Suppressor macrophage treated with lipopolysaccharide for 1 hour (primary cell): ENCODE data around the gene STX8.
"Not testable (repeated sequence)": the region's sequence is repeated elsewhere in the genome, so short reads cannot be mapped to it uniquely, and the experiment has no call there.

Source experiments
- DNase-seq, 3 donors: peaks; one replicate each; pipeline ENCODE4 v3.0.0-alpha.2; 2020 to 2022

Gene STX8

GRCh38 chr17:9575381-9576101 is at the start of gene STX8:
STX8 (minus strand) TSS chr17:9575820; CDS start chr17:9575808, 12 bp downstream.
- peak; percentile 90 to 96 (median 93) for DNase-seq

- DNase-seq: no peak
These were observed 47.3 kb upstream of the STX8 start for GRCh38 chr17:9622961-9623360.

- peak in 2 of 3 donors; percentile 2 to 3 for DNase-seq
These were observed 39.9 kb upstream of the STX8 start for GRCh38 chr17:9615486-9615885.

GRCh38 chr17:9612006-9612405 is 36.4 kb upstream of the STX8 start:
- DNase-seq: no peak

GRCh38 chr17:9611557-9611956 is 35.9 kb upstream of the STX8 start:
- no peak for DNase-seq

GRCh38 chr17:9607058-9607457 is 31.4 kb upstream of the STX8 start:
- DNase-seq: not testable (repeated sequence)

GRCh38 chr17:9606453-9606852 is 30.8 kb upstream of the STX8 start:
- no peak for DNase-seq

- DNase-seq: not testable (repeated sequence)
These were observed 29.0 kb upstream of the STX8 start for GRCh38 chr17:9604583-9604982.

GRCh38 chr17:9598661-9599060 is 23.0 kb upstream of the STX8 start:
- DNase-seq: no peak

- not testable (repeated sequence) for DNase-seq
These were observed 22.0 kb upstream of the STX8 start for GRCh38 chr17:9597638-9598037.

- DNase-seq: no peak
These were observed 18.4 kb upstream of the STX8 start for GRCh38 chr17:9594065-9594464.

- DNase-seq: no peak
These were observed 12.5 kb upstream of the STX8 start for GRCh38 chr17:9587969-9588656.

GRCh38 chr17:9577373-9577709 is 1.7 kb upstream of the STX8 start:
- peak in 1 of 3 donors; percentile 2 for DNase-seq

- DNase-seq: peak; percentile 86 to 90 (median 87)
These were observed 1.1 kb upstream of the STX8 start, which contains the start of gene CFAP52 for GRCh38 chr17:9576521-9577372. CFAP52 (plus strand) TSS chr17:9576642; CDS start chr17:9576696, 54 bp downstream.

GRCh38 chr17:9571201-9571600 is 4.4 kb downstream of the STX8 start:
- DNase-seq: no peak

- no peak for DNase-seq
These were observed 6.5 kb downstream of the STX8 start for GRCh38 chr17:9568957-9569588.

- DNase-seq: no peak
These were observed 7.6 kb downstream of the STX8 start for GRCh38 chr17:9568004-9568403.

GRCh38 chr17:9566739-9567138 is 8.9 kb downstream of the STX8 start:
- DNase-seq: not testable (repeated sequence)

GRCh38 chr17:9566067-9566466 is 9.6 kb downstream of the STX8 start:
- no peak for DNase-seq

GRCh38 chr17:9564104-9564503 is 11.5 kb downstream of the STX8 start:
- DNase-seq: no peak

GRCh38 chr17:9557857-9558256 is 17.8 kb downstream of the STX8 start:
- DNase-seq: no peak

GRCh38 chr17:9557161-9557755 is 18.4 kb downstream of the STX8 start:
- DNase-seq: no peak
